Measurements from ENCODE around the gene HMGB4.

- TF ChIP-seq, protein P1, sequence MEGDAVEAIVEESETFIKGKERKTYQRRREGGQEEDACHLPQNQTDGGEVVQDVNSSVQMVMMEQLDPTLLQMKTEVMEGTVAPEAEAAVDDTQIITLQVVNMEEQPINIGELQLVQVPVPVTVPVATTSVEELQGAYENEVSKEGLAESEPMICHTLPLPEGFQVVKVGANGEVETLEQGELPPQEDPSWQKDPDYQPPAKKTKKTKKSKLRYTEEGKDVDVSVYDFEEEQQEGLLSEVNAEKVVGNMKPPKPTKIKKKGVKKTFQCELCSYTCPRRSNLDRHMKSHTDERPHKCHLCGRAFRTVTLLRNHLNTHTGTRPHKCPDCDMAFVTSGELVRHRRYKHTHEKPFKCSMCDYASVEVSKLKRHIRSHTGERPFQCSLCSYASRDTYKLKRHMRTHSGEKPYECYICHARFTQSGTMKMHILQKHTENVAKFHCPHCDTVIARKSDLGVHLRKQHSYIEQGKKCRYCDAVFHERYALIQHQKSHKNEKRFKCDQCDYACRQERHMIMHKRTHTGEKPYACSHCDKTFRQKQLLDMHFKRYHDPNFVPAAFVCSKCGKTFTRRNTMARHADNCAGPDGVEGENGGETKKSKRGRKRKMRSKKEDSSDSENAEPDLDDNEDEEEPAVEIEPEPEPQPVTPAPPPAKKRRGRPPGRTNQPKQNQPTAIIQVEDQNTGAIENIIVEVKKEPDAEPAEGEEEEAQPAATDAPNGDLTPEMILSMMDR (IDR thresholded peaks at IDR 0.05; ENCODE audit: insufficient read depth, low read length): no peak
- TF ChIP-seq POLR2AphosphoS5 (IDR thresholded peaks at IDR 0.05; ENCODE audit: low read depth) (no peak), GABPA (IDR thresholded peaks at IDR 0.05; ENCODE audit: low read depth) (no peak)
- TF ChIP-seq, protein P2, sequence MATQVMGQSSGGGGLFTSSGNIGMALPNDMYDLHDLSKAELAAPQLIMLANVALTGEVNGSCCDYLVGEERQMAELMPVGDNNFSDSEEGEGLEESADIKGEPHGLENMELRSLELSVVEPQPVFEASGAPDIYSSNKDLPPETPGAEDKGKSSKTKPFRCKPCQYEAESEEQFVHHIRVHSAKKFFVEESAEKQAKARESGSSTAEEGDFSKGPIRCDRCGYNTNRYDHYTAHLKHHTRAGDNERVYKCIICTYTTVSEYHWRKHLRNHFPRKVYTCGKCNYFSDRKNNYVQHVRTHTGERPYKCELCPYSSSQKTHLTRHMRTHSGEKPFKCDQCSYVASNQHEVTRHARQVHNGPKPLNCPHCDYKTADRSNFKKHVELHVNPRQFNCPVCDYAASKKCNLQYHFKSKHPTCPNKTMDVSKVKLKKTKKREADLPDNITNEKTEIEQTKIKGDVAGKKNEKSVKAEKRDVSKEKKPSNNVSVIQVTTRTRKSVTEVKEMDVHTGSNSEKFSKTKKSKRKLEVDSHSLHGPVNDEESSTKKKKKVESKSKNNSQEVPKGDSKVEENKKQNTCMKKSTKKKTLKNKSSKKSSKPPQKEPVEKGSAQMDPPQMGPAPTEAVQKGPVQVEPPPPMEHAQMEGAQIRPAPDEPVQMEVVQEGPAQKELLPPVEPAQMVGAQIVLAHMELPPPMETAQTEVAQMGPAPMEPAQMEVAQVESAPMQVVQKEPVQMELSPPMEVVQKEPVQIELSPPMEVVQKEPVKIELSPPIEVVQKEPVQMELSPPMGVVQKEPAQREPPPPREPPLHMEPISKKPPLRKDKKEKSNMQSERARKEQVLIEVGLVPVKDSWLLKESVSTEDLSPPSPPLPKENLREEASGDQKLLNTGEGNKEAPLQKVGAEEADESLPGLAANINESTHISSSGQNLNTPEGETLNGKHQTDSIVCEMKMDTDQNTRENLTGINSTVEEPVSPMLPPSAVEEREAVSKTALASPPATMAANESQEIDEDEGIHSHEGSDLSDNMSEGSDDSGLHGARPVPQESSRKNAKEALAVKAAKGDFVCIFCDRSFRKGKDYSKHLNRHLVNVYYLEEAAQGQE (IDR thresholded peaks at IDR 0.05; ENCODE audit: insufficient replicate concordance, low read depth): no peak
Measured at GRCh38 chr1:33895976-33896375, 32.1 kb downstream of the HMGB4 start.
